K562 (cell line): ENCODE results near the gene PRR19. TPM values are rescaled to one million over a fixed set of nuclear protein-coding genes. Genes with fewer than 3 reads are reported as not detected.

Experiments used
- CREB1 ChIP-seq, 2 experiments: sonication (generic) in 1 of 2; formaldehyde crosslinking in 1 of 2; IDR thresholded peaks; 2 replicates each; pipeline versions ENCODE4 v1.6.1 to v1.8.0; 2012 to 2022; ENCODE audit warnings: inconsistent platforms in 1 of 2, mild to moderate bottlenecking in 1 of 2, missing genetic modification reagents in 1 of 2, moderate library complexity in 1 of 2
- ESRRB ChIP-seq: fragments of 250-450 bp; sonication (Bioruptor Pico); IDR thresholded peaks from 2 replicates; pipeline ENCODE4 v1.5.0; 2020; ENCODE audit warnings: mild to moderate bottlenecking, moderate library complexity, borderline replicate concordance
- MTA1 ChIP-seq: fragments of 450-650 bp; IDR thresholded peaks from 2 replicates; pipeline ENCODE4 v1.6.1; 2017; ENCODE audit warnings: borderline replicate concordance
- PHTF2 ChIP-seq: fragments of 250-450 bp; sonication (Bioruptor Pico); IDR thresholded peaks from 2 replicates; pipeline ENCODE4 v1.5.0; 2021; ENCODE audit warnings: mild to moderate bottlenecking
- RHOXF2B ChIP-seq: fragments of 250-450 bp; sonication (Bioruptor Pico); conservative IDR thresholded peaks from 2 replicates; pipeline ENCODE4 v1.5.1; 2021
- SP2 ChIP-seq: IDR thresholded peaks from 2 replicates; pipeline ENCODE4 v1.6.1; 2011; ENCODE audit warnings: mild to moderate bottlenecking, low read depth, low read length, moderate library complexity; ENCODE audit not compliant: poor library complexity, severe bottlenecking; ENCODE audit errors: extremely low read depth
- TAF1 ChIP-seq: IDR thresholded peaks from 2 replicates; pipeline ENCODE4 v1.6.1; 2011; ENCODE audit warnings: mild to moderate bottlenecking, low read length, moderate library complexity; ENCODE audit not compliant: insufficient read depth, control insufficient read depth, severe bottlenecking; ENCODE audit errors: extremely low read depth
- TBL1XR1 ChIP-seq, 2 experiments: IDR thresholded peaks; 2 replicates each; pipeline ENCODE4 v1.6.1; 2012; ENCODE audit warnings: improper control_type of control experiment in 2 of 2, low read length in 2 of 2, mild to moderate bottlenecking in 1 of 2
- ZBTB34 ChIP-seq: fragments of 250-450 bp; sonication (Bioruptor Pico); IDR thresholded peaks from 2 replicates; pipeline ENCODE4 v1.8.0; 2021; ENCODE audit warnings: mild to moderate bottlenecking, moderate library complexity
- polyA plus RNA-seq, 8 experiments: library from polyadenylated mRNA; depleted of rRNA in 4 of 8; stranded (reverse) in 5 of 8; unstranded in 3 of 8; fragments of >200 nt; fragmentation: Nextera tagmentation in 2 of 8; fragmentation: Illumina TruSeq in 1 of 8; extraction: Ambion mirVana in 2 of 8; extraction: Trizol in 1 of 8; gene quantifications; 2 replicates each; pipeline versions ENCODE4 v1.2.1 to v1.2.3, GENCODE V29; 2011 to 2014; ENCODE audit warnings: inconsistent platforms in 1 of 8, missing spikeins in 1 of 8
- total RNA-seq, 7 experiments: library from RNA; depleted of rRNA in 6 of 7; stranded (reverse); fragments of >200 nt in 6 of 7; fragmentation: Illumina TruSeq in 2 of 7; extraction: Trizol in 2 of 7; gene quantifications; 2 replicates each; pipeline versions ENCODE4 v1.2.1 to v1.2.3, GENCODE V29; 2011 to 2021; ENCODE audit warnings: low replicate concordance in 1 of 7

The PRR19 gene
- total and polyA plus RNA-seq, 9 of the 15 experiments (the other 6 are each of a cell fraction or from before 2014, with no cell fraction given) = 0.10 to 1.6 (median 0.54) TPM

GRCh38 chr19:42284591-42285341, 17.2 kb upstream of the PRR19 start (continued):
- no peak for TF ChIP-seq TAF1
- TF ChIP-seq RHOXF2B (CRISPR knock-in tag) = no peak
- no peak for TF ChIP-seq ESRRB (CRISPR knock-in tag)
- no peak for TF ChIP-seq TBL1XR1 (IDR thresholded peaks at IDR 0.05; ENCODE audit: low read length in 2 of 2)
- no peak for TF ChIP-seq ZBTB34 (CRISPR knock-in tag)
- TF ChIP-seq SP2 = no peak
- TF ChIP-seq MTA1 = no peak
- TF ChIP-seq CREB1 (IDR thresholded peaks at IDR 0.05) = no peak
- no peak for TF ChIP-seq CREB1 (CRISPR knock-in tag; IDR thresholded peaks at IDR 0.05)
- TF ChIP-seq PHTF2 = no peak
